H54 (cell line): Measurements from ENCODE around the gene CHD1L.

Source experiments
- DNase-seq: peaks from one replicate; pipeline ENCODE4 v3.0.0; 2011; ENCODE audit warnings: low spot score, mixed read lengths; ENCODE audit not compliant: insufficient read length
- FAIRE-seq: peaks from 3 replicates; lab custom pipeline; 2011; peaks lifted over from hg19 to GRCh38; lab: Jason Lieb, UNC
- POLR2A ChIP-seq: IDR thresholded peaks from 2 replicates; pipeline ENCODE4 v1.6.1; 2011; ENCODE audit warnings: low read depth, mild to moderate bottlenecking, low read length

Gene CHD1L

DNA sequence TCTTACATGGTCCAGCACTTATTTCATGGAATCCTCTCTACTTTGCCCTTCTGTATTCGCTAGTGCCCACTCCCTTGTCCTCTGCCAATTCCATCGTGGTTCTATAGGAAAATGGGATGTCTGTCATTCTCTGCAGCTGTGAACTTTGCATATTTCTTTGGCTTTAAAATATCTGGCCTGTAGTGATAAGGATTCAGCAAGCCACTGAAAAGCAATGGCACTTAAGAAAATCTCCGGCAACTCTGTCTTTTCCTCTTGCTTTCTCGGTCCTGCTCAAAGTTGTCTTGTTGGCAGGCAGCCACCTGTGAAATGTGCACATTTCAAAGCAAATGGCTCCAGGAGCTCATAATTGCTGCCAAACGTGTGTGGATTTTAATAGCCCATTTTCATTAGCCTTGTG is 91.8 kb downstream of the CHD1L start:
- no peak for TF ChIP-seq POLR2A
- no peak for FAIRE-seq
- DNase-seq: no peak

DNA sequence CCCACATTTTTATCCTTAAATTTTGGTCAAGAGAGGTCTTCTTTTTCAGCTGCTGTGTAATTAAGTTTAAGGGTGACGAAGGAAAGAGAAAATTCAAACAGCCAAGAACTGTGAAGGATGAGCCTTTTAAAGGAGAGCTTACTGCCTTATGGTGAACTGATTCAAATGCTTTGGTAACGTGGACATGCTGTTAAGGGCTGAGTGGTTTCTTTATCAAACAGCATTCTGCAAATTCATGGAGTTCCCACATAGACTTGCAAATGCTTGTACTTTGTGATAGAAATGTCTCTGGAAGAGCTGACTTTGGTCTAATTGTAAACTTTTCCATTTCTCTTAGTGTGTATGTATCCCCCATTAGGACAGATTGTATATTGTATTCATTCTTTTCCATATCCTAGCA is 93.8 kb downstream of the CHD1L start:
- no peak for TF ChIP-seq POLR2A
- DNase-seq: no peak
- no peak for FAIRE-seq

DNA sequence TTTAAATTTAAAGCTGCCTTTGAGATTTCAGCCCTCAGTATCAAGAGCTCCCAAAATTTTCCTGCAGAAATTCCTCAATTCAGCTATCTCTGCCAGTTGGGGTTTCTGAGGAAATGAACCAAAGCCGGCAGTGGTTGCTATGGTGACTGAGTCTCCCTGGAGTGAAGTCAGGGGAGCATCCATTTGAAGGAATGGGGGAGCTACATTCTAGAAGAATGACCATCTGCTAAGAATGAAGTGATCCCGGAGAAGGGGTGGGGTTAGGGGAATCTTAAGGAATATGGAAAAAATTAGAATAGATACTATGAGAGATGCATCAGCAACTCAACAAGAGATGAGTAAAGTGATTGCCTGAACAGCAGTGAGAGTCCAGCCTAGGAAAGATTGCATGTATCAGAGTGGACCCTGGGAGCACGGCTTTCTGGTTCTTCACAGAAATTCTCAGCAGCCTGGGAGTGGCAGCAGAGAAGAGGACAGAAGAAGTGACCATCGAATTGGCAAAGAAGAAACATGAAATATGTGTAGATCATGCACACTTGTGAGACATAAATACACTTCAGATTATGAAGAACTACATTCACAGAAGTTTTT is 94.7 kb downstream of the CHD1L start:
- no peak for DNase-seq
- no peak for FAIRE-seq
- no peak for TF ChIP-seq POLR2A

DNA sequence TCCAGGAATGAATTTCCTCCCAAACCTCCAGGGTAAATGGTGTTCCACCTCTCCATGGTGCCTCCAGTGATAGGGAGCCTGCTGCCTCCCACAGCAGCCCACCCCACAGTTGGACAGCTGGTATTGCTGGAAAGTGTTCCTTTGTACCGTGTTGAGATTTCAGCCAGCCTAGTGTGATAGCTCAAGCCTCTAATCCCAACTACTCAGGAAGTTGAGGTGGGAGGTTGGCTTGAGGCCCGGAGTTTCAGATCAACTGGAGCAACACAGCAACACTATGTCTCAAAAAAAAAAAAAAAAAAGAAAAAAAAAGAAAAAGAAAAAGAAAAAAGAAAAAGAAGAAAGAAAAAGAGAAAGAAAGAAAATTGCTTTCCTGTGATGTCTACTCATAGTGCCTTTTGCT is 96.1 kb downstream of the CHD1L start:
- no peak for TF ChIP-seq POLR2A
- FAIRE-seq (no peak), DNase-seq (no peak)

DNA sequence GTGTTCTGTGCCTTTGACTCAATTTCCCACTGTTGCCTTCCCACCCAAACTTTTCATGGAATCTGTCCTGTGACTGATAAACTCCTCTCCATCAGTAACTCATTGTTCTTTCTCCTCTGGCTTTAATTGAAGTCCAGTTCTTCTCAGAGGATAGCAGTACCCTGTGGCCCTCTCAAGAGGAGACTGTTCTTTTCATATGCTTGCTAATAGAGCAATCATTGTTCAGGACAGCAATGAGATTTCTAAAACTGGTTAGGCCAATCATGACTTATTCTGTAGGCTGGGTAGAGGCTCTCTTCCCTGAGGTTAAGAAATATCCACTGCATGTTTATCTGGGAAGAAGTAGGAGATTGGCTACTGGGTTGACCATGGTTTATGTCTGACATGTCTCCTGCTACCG is 98.8 kb downstream of the CHD1L start:
- FAIRE-seq (no peak), DNase-seq (no peak)
- no peak for TF ChIP-seq POLR2A
